ENCODE measurements around the gene PPME1.

- TF ChIP-seq CTCF (IDR thresholded peaks at IDR 0.05) (no peak), POLR2AphosphoS5 (IDR thresholded peaks at IDR 0.05) (no peak)
Observed at GRCh38 chr11:74249496-74249895, 78.4 kb downstream of the PPME1 start.

Data from upper lobe of left lung (tissue), 4 donors.